Loucy (cell line): Measurements from ENCODE around the gene OTUB2.

Experiments used
- CTCF ChIP-seq: fragments of 200-600 bp; sonication (generic); conservative IDR thresholded peaks from 2 replicates; pipeline ENCODE4 v1.5.1; 2014; ENCODE audit warnings: mild to moderate bottlenecking, antibody characterized with exemption, low read length
- EZH2phosphoT487 ChIP-seq: fragments of 200-600 bp; IDR thresholded peaks from 2 replicates; pipeline ENCODE4 v1.6.1; 2018; ENCODE audit warnings: antibody characterized with exemption, mild to moderate bottlenecking, moderate library complexity, borderline replicate concordance

GRCh38 chr14:94015223-94015622 is 10.9 kb upstream of the OTUB2 start:
- no peak; the same call in 1 of the 2 replicates for TF ChIP-seq CTCF
- no peak for TF ChIP-seq EZH2phosphoT487
